GM23248 (cell line): ENCODE data around the gene CRY1. TPM values are rescaled to one million over a fixed set of nuclear protein-coding genes. Genes with fewer than 3 reads are reported as not detected.

Experiments used
- DNase-seq: peaks from one replicate; pipeline ENCODE4 v3.0.0-alpha.2; 2015
- H2AFZ ChIP-seq: fragments of 200-600 bp; sonication (generic); 2 replicates; pipeline ENCODE4 v1.6.1; 2016; ENCODE audit warnings: antibody characterized with exemption
- H3F3A ChIP-seq: fragments of 200-600 bp; sonication (generic); 2 replicates; pipeline ENCODE4 v1.6.1; 2016; ENCODE audit warnings: mild to moderate bottlenecking, antibody characterized with exemption, mixed run types; ENCODE audit not compliant: insufficient read depth
- H3K27ac ChIP-seq: fragments of 200-600 bp; sonication (generic); 2 replicates; pipeline ENCODE4 v1.5.1; 2016; ENCODE audit warnings: mild to moderate bottlenecking
- H3K27me3 ChIP-seq: fragments of 200-600 bp; sonication (generic); replicated peaks from 2 replicates; pipeline ENCODE4 v1.6.1; 2016; ENCODE audit warnings: mild to moderate bottlenecking; ENCODE audit not compliant: insufficient read depth
- H3K36me3 ChIP-seq: fragments of 200-600 bp; sonication (generic); 2 replicates; pipeline ENCODE4 v1.6.1; 2016; ENCODE audit warnings: low read depth, mild to moderate bottlenecking
- H3K4me1 ChIP-seq: fragments of 200-600 bp; sonication (generic); 2 replicates; pipeline ENCODE4 v1.6.1; 2016; ENCODE audit warnings: mild to moderate bottlenecking; ENCODE audit not compliant: insufficient read depth
- H3K4me2 ChIP-seq: fragments of 200-600 bp; sonication (generic); one replicate; pipeline ENCODE4 v1.6.1; 2016; ENCODE audit warnings: mild to moderate bottlenecking; ENCODE audit not compliant: unreplicated experiment
- H3K4me3 ChIP-seq: fragments of 200-600 bp; sonication (generic); 2 replicates; pipeline ENCODE4 v1.5.1; 2016; ENCODE audit warnings: mild to moderate bottlenecking
- H3K79me2 ChIP-seq: fragments of 200-600 bp; sonication (generic); 2 replicates; pipeline ENCODE4 v1.6.1; 2016; ENCODE audit warnings: mild to moderate bottlenecking; ENCODE audit not compliant: insufficient read depth
- H3K9ac ChIP-seq: fragments of 200-600 bp; sonication (generic); 2 replicates; pipeline ENCODE4 v1.6.1; 2016; ENCODE audit warnings: mild to moderate bottlenecking
- H3K9me2 ChIP-seq: fragments of 200-600 bp; sonication (generic); 2 replicates; pipeline ENCODE4 v1.6.1; 2016; ENCODE audit warnings: mixed run types, mild to moderate bottlenecking, moderate library complexity; ENCODE audit not compliant: insufficient read depth
- H3K9me3 ChIP-seq: fragments of 200-600 bp; sonication (generic); one replicate; pipeline ENCODE4 v1.6.1; 2017; ENCODE audit warnings: low read depth
- H4K20me1 ChIP-seq: fragments of 200-600 bp; sonication (generic); 2 replicates; pipeline ENCODE4 v1.6.0; 2016; ENCODE audit not compliant: insufficient read depth
- EZH2 ChIP-seq: fragments of 200-600 bp; sonication (generic); IDR thresholded peaks from 2 replicates; pipeline ENCODE4 v1.6.1; 2018; ENCODE audit warnings: antibody characterized with exemption, mild to moderate bottlenecking; ENCODE audit not compliant: insufficient read depth, poor library complexity, severe bottlenecking
- EZH2phosphoT487 ChIP-seq: fragments of 200-600 bp; sonication (generic); IDR thresholded peaks from 2 replicates; pipeline ENCODE4 v1.6.1; 2018; ENCODE audit warnings: antibody characterized with exemption, moderate library complexity, mild to moderate bottlenecking, low read depth; ENCODE audit not compliant: insufficient read depth
- WGBS, 2 experiments: methylation state at CpG; one replicate each; pipeline ENCODE4 v1.1.6; 2015 to 2017; ENCODE audit warnings: low lambda C conversion rate in 2 of 2, low coverage in 1 of 2; ENCODE audit errors: missing lambda C conversion rate in 2 of 2; 5-methylcytosine and 5-hydroxymethylcytosine counted together
- in situ Hi-C: fragments of 300-500 bp; cut with MboI; formaldehyde crosslinking; loops from 2 replicates; pipeline ENCODE4 v1.15.0; 2020
- polyA plus RNA-seq: library from polyadenylated mRNA; unstranded; fragments of >200 nt; fragmentation: Nextera tagmentation; extraction: Ambion mirVana; gene quantifications from 2 replicates; pipeline ENCODE4 v1.2.1, GENCODE V29; 2016
- total RNA-seq: library from RNA; depleted of rRNA; stranded (reverse); fragments of >200 nt; shearing (Covaris generic); gene quantifications from 2 replicates; pipeline ENCODE4 v1.2.3, GENCODE V29; 2014

Gene CRY1
- total and polyA plus RNA-seq, 2 experiments from 2014 or later = 13.6 to 14.8 TPM

DNA sequence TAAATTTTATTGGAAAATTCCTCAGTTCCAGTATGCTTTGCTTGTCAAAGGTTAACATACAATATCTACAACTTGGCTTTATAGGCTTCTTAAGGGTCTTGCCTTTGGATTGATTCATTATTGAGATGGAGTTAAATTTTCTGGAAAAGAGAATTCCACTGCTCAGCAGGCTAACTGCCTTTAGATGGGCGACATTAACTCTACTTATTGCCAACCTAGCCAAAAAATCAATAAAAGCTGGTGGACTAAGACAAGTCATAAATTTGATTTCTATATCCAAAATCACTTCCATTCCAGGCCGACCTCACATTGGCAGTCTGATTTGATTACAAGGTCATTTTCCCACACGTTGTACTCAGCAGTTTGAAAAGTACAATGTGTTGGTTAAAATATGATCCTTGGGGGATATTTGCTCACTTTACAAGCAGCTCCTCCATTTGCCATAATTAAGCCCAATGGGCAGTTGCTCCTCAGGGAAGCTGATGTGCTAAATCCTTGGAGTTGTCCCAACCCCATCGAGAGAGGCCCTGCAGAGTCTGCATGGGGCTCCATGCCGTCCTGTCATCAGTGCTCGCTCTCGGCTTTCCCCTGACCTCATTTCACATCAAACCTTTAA is 36.1 kb upstream of the CRY1 start:
- no peak overlapping the region for H3K4me2 ChIP-seq
- H3K4me3 ChIP-seq = no peak overlapping the region
- H3K36me3 ChIP-seq = no peaks in the 10 kb centered on the region
- no peak for TF ChIP-seq EZH2phosphoT487
- TF ChIP-seq EZH2 = no peak
- no peaks in the 10 kb centered on the region for H3K4me1 ChIP-seq
- H3K9ac ChIP-seq = no peak overlapping the region
- H3K9me3 ChIP-seq = no peaks in the 10 kb centered on the region
- H3K27ac ChIP-seq = no peak overlapping the region
- DNase-seq = no peak
- in situ Hi-C loops = no loop called here
- WGBS, 2 experiments = 48% methylated on average over 7 of the region's 7 CpGs
- no peak overlapping the region for H2AFZ ChIP-seq
- no peaks in the 10 kb centered on the region for H3K27me3 ChIP-seq
- no peaks in the 10 kb centered on the region for H3K79me2 ChIP-seq
- no peaks in the 10 kb centered on the region for H3F3A ChIP-seq
- H3K9me2 ChIP-seq = no peaks in the 10 kb centered on the region
- no peaks in the 10 kb centered on the region for H4K20me1 ChIP-seq

DNA sequence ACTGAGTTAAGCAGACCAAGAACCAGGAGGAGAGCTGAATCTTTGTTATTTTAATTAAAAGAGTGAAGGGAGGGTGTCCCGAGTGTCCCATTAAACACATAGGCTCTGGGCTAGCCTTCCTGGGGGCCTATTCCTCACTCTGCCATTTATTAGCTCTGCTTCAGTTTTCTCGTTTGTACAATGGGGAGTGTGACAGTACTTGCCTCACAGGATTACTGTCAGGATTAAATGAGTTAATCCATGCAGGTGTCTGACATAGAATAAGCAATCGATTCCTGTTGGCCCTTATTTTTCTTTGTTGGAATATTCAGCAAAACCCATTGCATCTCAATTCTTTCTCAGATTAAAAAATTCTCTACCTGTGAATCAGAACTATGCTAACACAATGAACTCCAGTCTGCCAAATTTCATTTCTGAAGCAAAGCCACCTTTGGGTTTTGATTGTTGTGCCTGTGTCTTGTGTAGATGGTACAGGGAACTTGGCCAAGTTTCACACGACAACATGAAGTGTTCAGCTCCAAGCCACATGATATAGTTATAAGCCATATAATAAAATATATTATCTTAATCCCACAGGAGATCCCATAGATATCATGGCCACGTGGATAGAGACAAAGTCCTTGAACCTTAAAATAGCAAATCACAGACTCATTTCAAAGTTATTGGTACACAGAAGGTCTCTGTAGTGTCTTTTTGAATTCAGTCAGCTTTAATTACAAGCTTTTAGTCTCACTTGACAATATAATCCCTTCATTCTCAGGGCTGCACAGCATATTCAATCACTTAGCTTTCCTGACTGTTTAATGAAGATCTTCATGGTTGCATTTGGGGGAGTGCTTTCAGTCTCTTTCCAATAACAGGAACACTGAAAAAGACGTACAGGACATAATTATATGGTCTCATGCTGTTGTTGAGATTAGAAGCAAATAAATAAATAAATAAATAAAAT is 34.4 kb upstream of the CRY1 start:
- Histone ChIP-seq H3F3A (no peaks in the 10 kb centered on the region), H3K36me3 (no peaks in the 10 kb centered on the region), H2AFZ (no peak overlapping the region), H3K27me3 (0 out of 2 replicates have a peak, but pooled peaks cover 3% of the 10 kb centered on the region), H3K4me1 (no peaks in the 10 kb centered on the region), H3K4me2 (no peak overlapping the region), H3K9me3 (no peaks in the 10 kb centered on the region), H3K9ac (no peak overlapping the region), H3K27ac (no peak overlapping the region), H4K20me1 (no peaks in the 10 kb centered on the region), H3K4me3 (no peak overlapping the region), H3K79me2 (no peaks in the 10 kb centered on the region), H3K9me2 (no peaks in the 10 kb centered on the region)
- in situ Hi-C loops = no loop called here
- TF ChIP-seq EZH2 = no peak
- no peak for TF ChIP-seq EZH2phosphoT487
- DNase-seq = no peak
- WGBS, 2 experiments = 47 to 57% methylated on average over 6 of the region's 6 CpGs

DNA sequence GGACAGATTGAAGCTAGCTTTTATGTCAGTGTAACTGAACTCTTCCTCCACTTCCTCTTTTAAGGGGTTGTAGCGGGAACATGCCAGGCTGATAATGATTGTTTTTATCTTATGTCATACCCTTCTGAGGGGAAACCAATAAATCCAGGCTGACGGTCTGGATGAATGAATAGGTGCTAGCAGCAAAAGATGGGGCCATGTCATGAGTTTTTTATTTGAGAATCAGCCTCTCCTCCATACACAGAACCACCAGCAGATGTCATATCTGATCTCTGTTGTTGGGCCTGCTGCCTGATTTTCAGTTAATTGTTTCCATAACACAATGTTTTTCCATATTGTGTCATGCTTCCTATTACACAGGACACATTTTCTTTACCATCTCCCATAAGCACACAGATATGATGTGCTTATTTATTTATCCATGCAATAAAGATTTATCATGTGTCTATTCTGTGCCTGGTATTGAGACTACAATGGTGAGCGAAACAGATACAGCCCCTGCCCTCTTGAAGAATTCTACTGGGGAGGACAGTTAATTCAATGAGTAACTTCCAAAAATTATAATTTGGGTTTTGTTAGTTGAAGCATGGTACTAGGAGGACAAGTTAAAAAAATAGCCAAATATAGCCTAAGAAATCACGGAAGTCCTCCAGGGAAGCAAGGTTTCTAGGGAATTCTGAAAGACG is 33.6 kb upstream of the CRY1 start:
- in situ Hi-C loops = no loop called here
- no peaks in the 10 kb centered on the region for H4K20me1 ChIP-seq
- DNase-seq = peak; percentile 56
- H3K27ac ChIP-seq = no peak overlapping the region
- WGBS, 2 experiments = 74 to 77% methylated on average over 5 of the region's 5 CpGs
- H3K4me1 ChIP-seq = no peaks in the 10 kb centered on the region
- H3F3A ChIP-seq = no peaks in the 10 kb centered on the region
- H3K9me2 ChIP-seq = no peaks in the 10 kb centered on the region
- no peak overlapping the region for H3K4me3 ChIP-seq
- 0 out of 2 replicates have a peak, but pooled peaks cover 3% of the 10 kb centered on the region for H3K27me3 ChIP-seq
- H3K9me3 ChIP-seq = no peaks in the 10 kb centered on the region
- no peak for TF ChIP-seq EZH2
- TF ChIP-seq EZH2phosphoT487 = no peak
- H3K79me2 ChIP-seq = no peaks in the 10 kb centered on the region
- H3K9ac ChIP-seq = no peak overlapping the region
- no peak overlapping the region for H2AFZ ChIP-seq
- no peak overlapping the region for H3K4me2 ChIP-seq
- H3K36me3 ChIP-seq = no peaks in the 10 kb centered on the region

DNA sequence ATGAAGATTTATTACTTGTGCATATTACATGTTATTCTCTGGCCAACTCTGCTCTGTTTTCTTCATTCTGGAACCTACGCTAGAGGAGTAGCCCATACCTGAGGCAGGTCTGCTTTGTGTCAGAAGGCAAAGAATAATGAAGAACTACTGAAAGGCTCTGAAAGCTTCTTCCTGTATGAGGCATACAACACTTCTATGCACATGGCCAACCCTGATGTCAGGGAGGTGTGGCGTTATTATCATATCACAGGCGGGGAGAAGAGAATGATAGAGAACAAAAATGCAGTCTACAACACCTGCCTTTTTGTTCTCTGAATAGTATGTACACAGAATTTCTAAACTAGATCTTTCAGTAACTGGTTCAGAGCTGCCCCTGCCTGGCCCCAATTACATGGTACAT is 32.5 kb upstream of the CRY1 start:
- WGBS, 2 experiments = 67 to 70% methylated on average over 3 of the region's 3 CpGs
- no peaks in the 10 kb centered on the region for H3F3A ChIP-seq
- H3K9me3 ChIP-seq = no peaks in the 10 kb centered on the region
- H2AFZ ChIP-seq = no peak overlapping the region
- 0 out of 2 replicates have a peak, but pooled peaks cover 3% of the 10 kb centered on the region for H3K27me3 ChIP-seq
- H3K27ac ChIP-seq = no peak overlapping the region
- no peak overlapping the region for H3K4me2 ChIP-seq
- TF ChIP-seq EZH2 (no peak), EZH2phosphoT487 (no peak)
- H3K4me3 ChIP-seq = no peak overlapping the region
- H3K79me2 ChIP-seq = no peaks in the 10 kb centered on the region
- no peak for DNase-seq
- H4K20me1 ChIP-seq = no peaks in the 10 kb centered on the region
- no peaks in the 10 kb centered on the region for H3K9me2 ChIP-seq
- no peak overlapping the region for H3K9ac ChIP-seq
- in situ Hi-C loops = no loop called here
- H3K36me3 ChIP-seq = no peaks in the 10 kb centered on the region
- H3K4me1 ChIP-seq = no peaks in the 10 kb centered on the region
